ENCODE data around the gene MAP2K3. TPM values are rescaled to one million over a fixed set of nuclear protein-coding genes. Genes with fewer than 3 reads are reported as not detected.
"Not testable (repeated sequence)": the region's sequence is repeated elsewhere in the genome, so short reads cannot be mapped to it uniquely, and the experiment has no call there.

The MAP2K3 gene
- total RNA-seq, 1 donor from 2014 or later = 22.8 TPM

DNA sequence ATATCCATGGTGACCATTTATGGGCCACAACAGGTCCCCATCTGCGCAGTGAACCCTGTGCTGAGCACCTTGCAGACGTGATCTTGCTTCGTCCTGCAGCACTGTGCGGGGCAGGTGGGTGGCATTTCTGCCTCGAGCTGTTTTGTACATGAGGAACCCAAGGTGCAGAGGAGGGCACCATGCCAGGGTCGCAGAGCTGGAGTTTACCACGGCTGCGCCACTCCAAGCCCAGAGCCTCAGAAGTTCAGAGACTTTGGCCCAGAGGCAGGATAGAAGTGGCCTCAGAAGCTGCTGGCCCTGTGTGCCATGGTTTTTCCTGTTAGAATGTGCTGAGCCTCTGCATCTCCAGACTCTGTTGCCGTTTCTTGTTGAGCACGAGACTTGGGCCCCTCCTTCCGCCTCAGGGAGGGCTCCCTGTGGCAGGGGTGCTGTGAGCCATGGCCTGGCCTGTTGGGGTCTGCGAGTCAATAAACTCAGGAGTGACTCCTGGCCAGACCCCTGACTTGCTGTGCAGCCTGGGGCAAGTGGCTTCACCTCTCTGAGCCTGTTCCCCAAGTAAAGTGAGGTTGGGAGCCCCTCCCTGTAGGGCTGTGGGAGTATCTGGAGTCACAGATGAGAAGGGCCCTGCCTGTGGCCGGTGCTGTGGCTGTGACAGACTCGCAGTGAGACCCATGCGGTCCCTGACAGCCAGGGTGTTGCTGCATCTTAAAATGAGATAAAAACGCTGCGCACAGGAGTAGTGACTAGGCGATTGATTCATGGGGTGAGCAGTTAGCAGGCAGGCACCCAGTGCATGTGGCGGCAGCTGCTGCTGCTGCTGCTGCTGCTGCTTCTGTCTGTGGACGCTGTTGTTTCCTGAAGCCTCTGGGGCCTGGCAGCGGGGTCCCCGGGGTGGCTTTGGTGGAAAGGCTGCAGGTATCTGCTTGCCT is 11.8 kb downstream of the MAP2K3 start:
- DNase-seq (ENCODE audit: low read depth) = no peak

DNA sequence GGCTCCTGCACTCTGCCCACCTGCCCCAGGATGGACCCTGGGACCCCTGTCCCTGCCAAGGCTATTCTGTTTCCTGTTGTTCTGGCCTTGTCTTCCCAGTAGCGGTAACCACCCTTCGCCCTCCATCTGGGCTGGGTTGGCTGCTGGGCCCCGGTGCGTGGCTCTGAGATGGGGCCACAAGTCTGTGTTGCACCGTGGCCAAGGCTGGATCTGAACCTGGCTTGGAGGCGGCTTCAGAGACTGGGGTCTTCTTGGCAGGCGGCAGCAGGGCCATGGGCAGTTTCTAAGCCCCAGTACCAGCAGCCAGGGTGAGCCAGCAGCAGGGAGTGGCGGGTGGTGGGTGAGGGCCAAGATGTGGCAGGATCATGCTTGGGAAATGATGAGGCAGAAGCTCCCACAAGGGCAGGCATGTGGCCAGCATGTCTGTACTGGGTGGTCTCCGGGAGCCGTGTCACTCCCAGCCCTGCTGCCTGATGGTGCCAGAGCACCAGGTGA is 12.6 kb downstream of the MAP2K3 start:
- DNase-seq (ENCODE audit: low read depth) = no peak

DNA sequence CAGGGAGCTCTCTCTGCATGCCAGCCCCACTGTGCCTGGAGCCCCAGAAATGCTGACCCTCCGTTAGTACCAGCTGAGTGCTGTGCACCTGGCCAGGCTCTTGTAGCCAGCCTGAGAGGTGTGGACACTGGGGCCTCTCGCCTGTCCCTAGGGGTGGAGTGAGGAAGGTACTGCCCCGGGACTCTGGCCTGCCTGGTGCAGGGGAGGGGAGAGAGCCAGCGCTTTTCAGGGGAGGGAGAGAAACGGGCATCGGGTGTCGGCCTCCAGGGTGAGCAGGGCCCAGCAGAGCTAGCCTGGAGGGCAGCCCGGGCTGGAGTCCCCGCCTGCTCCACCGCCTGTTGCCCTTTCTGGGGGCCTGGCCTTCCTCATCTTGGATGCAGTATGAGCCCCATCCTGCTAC is 13.1 kb downstream of the MAP2K3 start:
- no peak for DNase-seq (ENCODE audit: low read depth)

DNA sequence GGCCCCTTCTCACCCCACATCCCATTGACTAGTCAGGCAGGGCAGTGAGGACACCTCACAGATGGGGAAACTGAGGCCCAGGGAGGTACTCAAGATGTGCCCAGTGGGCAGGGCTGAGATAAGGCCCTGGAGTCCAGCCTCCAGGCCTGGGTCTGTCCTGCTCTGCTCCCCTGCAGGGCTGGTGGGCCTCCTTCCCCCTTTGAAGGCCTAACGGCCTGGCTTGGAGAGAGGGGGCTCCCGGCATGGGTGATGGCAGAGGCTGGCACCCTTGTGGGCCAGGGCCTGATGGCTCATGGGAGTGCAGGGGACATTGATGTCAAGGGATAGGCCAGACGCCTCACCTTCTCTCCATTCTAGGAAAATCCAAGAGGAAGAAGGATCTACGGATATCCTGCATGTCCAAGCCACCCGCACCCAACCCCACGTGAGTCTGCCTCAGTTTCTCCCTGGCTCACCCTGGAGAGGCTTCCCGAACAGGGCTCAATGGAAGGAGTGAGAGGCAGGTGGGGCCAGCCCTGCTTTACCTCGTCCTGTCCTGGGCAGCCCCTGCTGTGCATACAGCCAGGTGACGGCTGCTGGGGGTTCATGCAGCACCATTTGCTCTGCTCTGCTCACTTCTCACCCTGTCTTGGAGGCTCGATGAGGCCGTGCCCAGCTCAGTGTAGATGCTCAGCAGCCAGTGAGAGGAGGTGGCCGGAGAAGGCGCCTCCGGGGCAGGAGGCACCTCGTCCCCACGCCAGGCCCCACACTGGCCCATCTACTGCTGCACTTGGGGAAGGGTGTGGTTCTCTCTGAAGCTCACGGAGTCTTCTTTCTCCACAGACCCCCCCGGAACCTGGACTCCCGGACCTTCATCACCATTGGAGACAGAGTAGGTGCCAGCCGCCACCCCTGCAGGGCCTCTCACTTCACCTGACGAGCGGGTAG is 13.8 kb downstream of the MAP2K3 start:
- DNase-seq (ENCODE audit: low read depth) = no peak

DNA sequence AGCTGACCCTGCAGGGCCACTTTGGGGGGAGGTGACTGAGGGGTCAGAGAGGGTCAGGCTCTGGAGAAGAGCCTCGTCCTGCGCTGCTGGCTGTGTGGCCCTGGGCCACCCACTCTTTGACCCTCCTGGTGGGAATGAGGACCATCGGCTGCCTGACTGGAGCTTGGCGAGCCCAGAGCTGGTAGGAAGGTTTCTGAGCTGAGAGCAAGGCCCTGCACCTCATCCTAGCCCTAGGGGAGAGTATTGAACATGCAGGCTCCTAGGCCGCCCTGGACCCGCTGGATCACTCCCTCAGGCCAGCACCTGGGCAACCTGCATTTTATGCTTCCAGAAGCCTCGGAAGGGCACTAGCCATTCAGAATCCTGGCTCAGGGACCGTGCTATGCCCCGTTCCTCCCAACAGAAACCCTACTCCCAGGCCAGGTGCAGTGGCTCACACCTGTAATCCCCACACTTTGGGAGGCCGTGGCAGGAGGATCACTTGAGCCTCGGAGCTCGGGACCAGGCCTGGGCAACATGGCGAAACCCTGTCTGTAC is 14.5 kb downstream of the MAP2K3 start:
- DNase-seq (ENCODE audit: low read depth) = no peak

DNA sequence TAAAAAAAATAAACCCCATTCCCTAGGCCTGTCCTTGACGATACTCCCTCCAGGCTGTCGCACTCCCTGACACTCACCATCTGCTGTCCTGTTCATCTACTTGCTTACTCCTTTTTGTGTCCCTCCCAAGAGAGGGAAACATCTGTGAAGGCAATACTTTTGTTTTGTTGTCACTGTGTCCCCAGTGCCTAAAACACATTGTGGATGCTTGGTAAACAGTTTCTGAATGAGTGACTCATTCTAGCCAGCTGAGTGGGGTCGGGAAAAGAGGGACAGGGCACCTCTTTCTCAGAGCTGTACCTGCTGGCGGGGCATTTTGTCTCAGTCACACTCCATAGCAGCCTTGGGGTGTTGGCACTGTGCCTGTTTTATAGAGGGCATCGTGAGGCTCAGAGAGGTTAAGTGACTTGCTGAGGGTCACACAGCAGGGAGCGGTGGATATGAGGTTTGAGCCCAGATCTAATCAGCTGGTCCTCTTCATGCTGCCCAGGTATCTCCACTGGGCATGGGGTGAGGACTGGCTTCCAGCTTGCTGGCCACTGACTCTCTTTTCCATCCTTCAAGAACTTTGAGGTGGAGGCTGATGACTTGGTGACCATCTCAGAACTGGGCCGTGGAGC is 15.6 kb downstream of the MAP2K3 start:
- no peak for DNase-seq (ENCODE audit: low read depth)

DNA sequence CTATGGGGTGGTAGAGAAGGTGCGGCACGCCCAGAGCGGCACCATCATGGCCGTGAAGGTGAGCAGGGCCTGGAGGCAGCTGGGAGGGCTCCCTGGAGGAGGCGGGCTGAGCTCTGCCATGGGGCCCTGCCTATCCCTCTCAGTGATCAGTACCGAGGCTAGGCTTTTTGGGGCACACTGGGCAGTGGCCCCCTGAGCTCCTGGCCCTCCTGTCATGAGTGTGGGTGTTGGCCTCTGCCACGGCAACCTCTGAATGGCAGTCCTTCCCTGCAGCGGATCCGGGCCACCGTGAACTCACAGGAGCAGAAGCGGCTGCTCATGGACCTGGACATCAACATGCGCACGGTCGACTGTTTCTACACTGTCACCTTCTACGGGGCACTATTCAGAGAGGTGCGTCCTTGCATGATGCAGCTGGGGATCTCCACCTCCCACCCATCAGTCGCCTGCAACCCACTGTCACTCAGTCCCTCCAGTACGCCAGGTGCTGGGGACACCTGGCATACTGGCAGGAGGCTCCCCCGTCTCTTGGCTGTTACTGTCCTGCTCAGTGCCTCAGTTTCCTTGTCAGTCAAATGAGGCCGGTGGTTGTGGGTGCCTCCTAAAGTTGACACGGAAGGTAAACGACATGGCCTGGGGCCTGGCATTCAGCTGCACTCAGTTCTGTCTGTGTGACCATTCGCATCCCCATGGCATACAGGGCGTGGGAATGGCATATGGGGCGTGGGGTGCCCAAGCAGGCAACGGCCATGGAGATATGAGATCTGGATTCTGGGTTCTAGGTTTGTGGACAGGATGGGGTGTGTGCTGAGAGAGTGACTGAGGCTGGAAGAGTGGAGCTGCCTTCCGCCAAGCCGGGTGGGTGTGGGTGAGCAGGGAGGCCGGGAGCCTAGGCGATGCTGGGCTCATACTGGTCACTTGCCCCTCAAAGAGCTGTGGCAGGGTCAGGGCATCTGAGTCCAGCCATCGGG is 16.4 kb downstream of the MAP2K3 start:
- DNase-seq (ENCODE audit: low read depth) = no peak

DNA sequence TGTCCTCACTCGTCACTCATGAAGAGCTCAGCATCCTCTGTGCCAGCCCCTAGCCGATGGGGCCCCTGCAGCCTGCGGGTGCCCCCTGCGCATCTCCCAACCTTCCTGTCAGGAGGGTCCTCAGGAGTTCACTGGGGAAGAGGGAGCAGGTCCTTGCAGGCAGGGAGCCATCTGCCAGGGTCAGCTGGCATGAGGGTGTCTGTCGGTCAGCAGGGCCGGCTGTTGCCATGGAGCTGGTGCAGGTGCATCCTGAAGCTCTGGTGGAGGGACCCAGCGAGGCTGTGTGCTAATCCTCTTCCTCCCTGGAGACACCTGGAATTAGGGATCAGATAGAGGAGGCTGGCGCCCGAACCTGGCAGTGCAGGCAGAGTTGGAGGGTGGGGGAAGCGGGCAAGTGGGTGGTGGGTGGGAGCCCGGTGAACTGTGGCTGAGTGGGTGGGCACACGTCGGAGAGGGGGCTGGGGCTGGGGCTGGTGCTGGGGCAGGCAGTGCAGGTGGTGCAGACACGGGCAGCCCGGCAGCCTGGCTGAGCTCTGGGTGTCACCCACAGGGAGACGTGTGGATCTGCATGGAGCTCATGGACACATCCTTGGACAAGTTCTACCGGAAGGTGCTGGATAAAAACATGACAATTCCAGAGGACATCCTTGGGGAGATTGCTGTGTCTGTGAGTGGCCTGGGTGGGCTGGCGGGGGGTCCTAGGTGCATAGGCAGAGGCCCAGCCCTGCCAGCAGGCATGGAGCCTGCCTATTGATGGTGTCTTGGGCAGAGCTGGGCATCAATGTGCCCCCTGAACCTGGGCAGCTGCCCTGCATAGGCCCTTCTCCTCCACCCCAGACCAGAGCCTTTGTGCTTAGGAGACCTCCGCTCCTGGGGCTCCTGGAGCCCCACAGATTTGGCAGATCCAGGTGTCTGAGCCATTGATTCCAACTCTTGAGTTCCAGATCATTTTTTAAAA is 17.4 kb downstream of the MAP2K3 start:
- DNase-seq (ENCODE audit: low read depth) = no peak

DNA sequence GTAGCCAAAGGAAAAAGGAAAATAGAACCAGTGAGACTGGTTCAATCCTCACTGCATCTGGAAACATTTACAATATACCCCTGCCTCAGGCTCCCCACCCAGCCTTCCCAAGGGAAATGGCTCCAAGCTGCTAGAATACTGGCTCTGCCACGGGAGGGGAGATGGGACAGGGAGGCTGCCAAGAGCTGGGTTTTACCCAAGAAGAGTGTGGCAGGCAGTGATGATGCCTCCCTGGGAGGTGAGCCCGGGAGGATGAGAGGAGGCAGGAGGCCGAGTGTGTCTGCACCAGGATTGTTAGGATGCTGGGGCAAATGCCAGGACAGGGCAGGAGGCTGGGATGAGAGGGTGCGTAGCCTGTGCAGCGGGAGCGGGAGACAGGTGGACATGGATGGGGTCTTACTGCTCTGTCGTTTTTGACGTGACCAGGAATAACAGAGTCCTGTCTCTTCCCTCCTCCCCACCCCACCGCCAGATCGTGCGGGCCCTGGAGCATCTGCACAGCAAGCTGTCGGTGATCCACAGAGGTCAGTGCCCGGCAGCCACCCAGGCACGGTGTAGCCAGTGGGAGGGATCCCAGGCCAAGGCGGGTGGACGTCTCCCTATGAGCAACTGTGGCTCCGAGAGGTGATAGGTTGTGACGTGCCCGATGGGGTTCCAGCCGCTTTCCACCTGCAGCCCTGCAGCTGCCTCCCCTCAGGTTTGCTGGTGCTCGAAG is 18.4 kb downstream of the MAP2K3 start:
- DNase-seq (ENCODE audit: low read depth) = no peak

DNA sequence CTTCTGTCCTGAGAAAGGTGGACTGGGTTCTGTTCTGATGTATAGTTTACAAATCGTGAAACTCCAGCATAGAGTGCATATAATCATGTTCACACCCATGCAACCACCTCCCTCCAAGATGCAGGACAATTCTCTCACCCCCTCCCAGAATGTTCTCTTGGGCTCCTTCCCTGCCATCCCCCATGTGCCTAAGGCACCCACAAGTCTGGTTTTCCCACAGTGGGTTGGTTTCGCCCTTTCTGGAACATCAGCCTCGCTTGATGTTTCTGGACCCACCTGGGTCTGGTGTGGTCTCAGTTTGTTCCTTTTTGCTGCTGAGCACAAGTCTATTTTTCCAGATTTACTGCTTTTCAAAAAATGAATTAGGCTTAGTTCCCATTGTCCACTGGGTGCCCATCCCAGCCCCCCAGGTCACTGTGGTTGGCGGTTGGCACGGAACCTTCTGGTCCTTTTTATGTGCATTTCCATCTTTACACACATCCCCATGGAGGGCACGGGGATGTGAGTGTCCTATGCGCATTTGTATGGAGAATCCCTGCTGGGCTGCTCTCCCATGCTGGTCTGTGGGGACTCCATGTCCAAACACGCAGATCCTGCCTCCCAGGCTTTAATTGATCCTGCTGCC is 19.0 kb downstream of the MAP2K3 start:
- DNase-seq (ENCODE audit: low read depth) = no peak

DNA sequence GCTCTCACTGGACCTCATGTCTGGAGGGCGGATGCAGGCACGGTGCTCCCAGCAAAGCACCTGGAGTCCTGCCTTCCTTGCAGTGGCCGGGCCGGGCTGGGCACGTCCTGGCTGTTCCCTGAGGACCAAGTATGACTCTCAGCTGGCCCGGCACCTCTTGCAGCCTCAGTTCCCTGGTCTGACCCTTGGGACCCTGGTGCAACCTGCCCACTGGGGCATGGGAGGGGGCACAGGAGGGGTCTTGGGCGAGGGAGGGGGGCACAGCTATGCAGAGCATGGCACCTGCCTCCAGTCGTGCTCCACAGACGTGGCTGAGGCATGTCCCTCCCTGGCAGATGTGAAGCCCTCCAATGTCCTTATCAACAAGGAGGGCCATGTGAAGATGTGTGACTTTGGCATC is 19.6 kb downstream of the MAP2K3 start:
- DNase-seq (ENCODE audit: low read depth) = no peak

DNA sequence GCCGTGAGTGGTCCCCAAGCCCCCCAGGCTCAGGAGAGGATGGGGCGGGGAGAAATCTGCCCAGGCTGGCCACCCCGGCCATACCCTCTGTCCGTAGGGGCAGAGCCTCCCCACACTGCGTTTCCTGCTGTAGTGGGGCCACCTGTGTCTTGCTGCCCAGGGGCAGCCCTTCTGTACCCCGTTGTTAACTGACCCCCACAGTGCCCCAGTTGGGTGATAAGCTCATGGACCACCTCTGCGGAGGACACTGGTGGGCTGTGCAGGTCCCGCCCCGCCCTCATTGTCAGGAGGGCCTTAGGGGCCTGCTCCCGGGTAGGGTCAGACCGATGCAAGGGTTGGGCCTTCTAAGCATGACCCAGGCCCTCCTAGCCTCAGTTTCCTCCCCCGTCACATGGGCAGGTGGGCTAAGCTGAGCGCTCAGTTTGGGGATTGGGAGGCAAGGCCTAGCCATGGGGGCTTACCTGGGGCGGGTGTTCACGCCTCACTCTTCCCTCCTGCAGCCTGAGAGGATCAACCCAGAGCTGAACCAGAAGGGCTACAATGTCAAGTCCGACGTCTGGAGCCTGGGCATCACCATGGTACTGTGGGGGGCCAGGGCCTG is 20.1 kb downstream of the MAP2K3 start:
- DNase-seq (ENCODE audit: low read depth) = not testable (repeated sequence)

DNA sequence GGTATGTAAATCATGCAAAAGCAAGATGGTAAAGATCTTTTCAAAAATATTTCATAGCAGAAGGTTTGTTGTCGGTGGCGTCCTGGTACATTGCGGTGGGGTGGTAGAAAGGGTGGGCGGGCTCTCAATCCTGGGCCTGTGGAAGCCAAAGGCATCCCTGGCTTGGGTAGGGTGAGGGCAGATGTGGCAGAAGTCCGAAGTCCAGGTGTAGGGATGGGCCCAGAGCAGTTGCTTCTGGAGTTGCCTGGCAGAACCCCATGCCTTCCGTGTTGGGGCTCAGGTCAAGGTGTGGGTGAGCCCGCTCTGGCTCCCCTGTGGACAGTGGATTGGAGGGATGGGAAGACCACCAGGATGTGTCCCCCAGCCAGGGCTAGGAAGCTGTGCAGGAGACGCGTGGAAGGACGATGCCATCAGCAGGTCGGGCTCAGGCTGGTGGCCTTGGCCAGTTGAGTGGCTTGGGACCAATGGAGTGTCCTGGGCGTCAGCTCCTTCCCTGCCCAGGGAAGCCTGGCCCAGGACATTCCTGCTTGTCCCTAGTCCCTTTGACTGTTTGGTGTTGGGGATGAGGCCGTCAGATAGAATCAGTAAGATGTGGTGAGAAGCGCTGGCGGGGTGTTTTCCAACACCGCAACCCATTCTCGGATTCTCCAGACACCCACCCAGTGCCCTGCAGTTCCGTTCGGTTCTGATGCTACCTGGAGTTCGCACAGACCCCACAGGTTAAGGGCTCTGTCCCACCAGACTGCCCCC is 21.1 kb downstream of the MAP2K3 start:
- DNase-seq (ENCODE audit: low read depth) = not testable (repeated sequence)

DNA sequence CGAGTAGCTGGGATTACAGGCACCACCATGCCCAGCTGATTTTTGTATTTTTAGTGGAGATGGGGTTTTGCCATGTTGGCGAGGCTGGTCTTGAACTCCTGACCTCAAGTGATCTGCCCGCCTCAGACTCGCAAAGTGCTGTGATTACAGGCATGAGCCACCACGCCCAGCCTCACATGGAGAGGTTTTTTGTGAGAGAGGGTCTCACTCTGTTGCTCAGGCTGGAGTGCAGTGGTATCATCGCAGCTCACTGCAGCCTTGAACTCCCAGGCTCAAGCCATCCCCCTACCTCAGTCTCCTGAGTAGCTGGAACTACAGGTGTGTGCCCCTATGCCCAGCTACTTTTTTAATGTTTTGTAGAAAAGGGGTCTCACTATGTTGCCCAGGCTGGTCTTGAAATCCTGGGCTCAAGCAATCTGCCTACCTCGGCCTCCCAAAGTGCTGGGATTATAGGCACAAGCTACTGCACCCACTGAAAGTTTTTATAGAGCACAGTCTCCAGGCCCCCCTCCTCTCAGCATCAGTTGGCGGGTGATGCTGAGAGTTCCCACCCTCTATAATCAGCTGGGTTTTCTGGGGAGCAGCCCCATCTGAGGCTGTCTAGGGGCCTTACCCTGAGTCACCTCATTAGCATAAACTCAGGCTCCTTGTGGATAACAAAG is 22.2 kb downstream of the MAP2K3 start:
- DNase-seq (ENCODE audit: low read depth) = not testable (repeated sequence)

DNA sequence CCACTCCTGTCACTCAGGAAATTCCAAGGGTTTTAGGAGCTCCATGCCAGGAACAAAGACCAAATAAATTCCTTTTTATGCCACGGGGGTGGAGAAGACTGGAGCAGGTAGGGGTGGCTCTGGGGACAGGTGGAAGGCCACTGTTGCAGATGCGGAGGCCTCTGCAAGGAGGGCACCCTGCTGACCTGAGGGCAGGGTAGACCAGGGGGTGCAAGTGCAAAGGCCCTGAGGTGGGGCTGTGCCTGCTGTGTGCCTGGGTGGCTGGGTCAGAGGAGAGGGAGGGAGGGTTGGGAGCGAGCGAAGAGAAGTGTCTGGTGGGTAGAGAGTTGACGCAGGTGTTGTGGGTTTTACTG is 22.7 kb downstream of the MAP2K3 start:
- not testable (repeated sequence) for DNase-seq (ENCODE audit: low read depth)

DNA sequence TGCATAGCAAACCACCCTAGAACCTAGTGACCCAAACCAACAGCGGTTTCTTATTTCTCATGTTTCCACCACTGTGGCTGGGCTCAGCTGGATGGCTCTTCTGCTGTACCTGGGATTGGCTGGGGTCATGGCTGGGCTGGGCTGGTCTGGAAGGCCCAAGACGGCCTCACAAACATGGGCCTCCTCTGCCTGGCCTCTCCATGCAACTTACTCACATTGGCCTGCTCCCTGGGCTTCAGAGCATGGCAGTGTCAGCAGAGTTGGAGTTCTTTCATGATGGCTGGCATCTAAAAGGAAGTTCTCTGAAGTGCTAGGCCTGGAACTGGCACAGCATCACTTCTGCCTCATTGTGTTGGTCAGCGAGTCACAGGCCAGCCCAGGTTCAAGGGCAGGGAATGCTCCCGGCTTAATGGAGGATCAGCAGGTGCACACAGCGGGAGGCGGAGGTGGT is 24.4 kb downstream of the MAP2K3 start:
- not testable (repeated sequence) for DNase-seq (ENCODE audit: low read depth)
